ENCODE measurements around the gene ENTPD6.

The ENTPD6 gene

GRCh38 chr20:25191051-25191450 lies 4.5 kb upstream of the ENTPD6 start:
- TF ChIP-seq FOXP2 (optimal IDR thresholded peaks at IDR 0.05; ENCODE audit: borderline replicate concordance, extremely low read depth, extremely low read length, insufficient read depth) (no peak), SIN3A (IDR thresholded peaks at IDR 0.05; ENCODE audit: borderline replicate concordance, insufficient read depth, low read length) (no peak), TAF1 (IDR thresholded peaks at IDR 0.05; ENCODE audit: borderline replicate concordance, insufficient read depth, low read length) (no peak), REST (IDR thresholded peaks at IDR 0.05; ENCODE audit: insufficient read depth in 1 of 2, low read depth in 2 of 2, low read length in 2 of 2) (no peak)

- TF ChIP-seq TAF1 (IDR thresholded peaks at IDR 0.05; ENCODE audit: borderline replicate concordance, insufficient read depth, low read length): no peak
- no peak for TF ChIP-seq SIN3A (IDR thresholded peaks at IDR 0.05; ENCODE audit: borderline replicate concordance, insufficient read depth, low read length)
- no peak for TF ChIP-seq FOXP2 (optimal IDR thresholded peaks at IDR 0.05; ENCODE audit: borderline replicate concordance, extremely low read depth, extremely low read length, insufficient read depth)
- no peak for TF ChIP-seq REST (IDR thresholded peaks at IDR 0.05; ENCODE audit: insufficient read depth in 1 of 2, low read depth in 2 of 2, low read length in 2 of 2)
- TF ChIP-seq POLR2AphosphoS5 (IDR thresholded peaks at IDR 0.05; ENCODE audit: low read depth, low read length): no peak
These were observed 3.8 kb upstream of the ENTPD6 start for GRCh38 chr20:25191689-25192088.

GRCh38 chr20:25193843-25194242 lies 1.7 kb upstream of the ENTPD6 start:
- TF ChIP-seq SIN3A (IDR thresholded peaks at IDR 0.05; ENCODE audit: borderline replicate concordance, insufficient read depth, low read length) (no peak), TAF1 (IDR thresholded peaks at IDR 0.05; ENCODE audit: borderline replicate concordance, insufficient read depth, low read length) (no peak), REST (IDR thresholded peaks at IDR 0.05; ENCODE audit: insufficient read depth in 1 of 2, low read depth in 2 of 2, low read length in 2 of 2) (no peak), FOXP2 (optimal IDR thresholded peaks at IDR 0.05; ENCODE audit: borderline replicate concordance, extremely low read depth, extremely low read length, insufficient read depth) (no peak), POLR2AphosphoS5 (IDR thresholded peaks at IDR 0.05; ENCODE audit: low read depth, low read length) (no peak)

GRCh38 chr20:25194333-25194972 lies 1.1 kb upstream of the ENTPD6 start:
- TF ChIP-seq TAF1 (IDR thresholded peaks at IDR 0.05; ENCODE audit: borderline replicate concordance, insufficient read depth, low read length): no peak
- TF ChIP-seq FOXP2 (optimal IDR thresholded peaks at IDR 0.05; ENCODE audit: borderline replicate concordance, extremely low read depth, extremely low read length, insufficient read depth): no peak
- no peak for TF ChIP-seq REST (IDR thresholded peaks at IDR 0.05; ENCODE audit: insufficient read depth in 1 of 2, low read depth in 2 of 2, low read length in 2 of 2)
- TF ChIP-seq POLR2AphosphoS5 (IDR thresholded peaks at IDR 0.05; ENCODE audit: low read depth, low read length): no peak
- no peak for TF ChIP-seq SIN3A (IDR thresholded peaks at IDR 0.05; ENCODE audit: borderline replicate concordance, insufficient read depth, low read length)
